GM12872 (cell line): ENCODE results near the gene ASCC3.
A peak's percentile ranks its signal among the peaks of the same experiment; 100 is the strongest.

Experiments used
- TF ChIP-seq, protein P1 (sequence below): IDR thresholded peaks from 3 replicates; pipeline ENCODE4 v1.5.1; 2011; ENCODE audit warnings: low read depth, mild to moderate bottlenecking, low read length, moderate library complexity; ENCODE audit not compliant: insufficient read depth

ASCC3 gene

DNA sequence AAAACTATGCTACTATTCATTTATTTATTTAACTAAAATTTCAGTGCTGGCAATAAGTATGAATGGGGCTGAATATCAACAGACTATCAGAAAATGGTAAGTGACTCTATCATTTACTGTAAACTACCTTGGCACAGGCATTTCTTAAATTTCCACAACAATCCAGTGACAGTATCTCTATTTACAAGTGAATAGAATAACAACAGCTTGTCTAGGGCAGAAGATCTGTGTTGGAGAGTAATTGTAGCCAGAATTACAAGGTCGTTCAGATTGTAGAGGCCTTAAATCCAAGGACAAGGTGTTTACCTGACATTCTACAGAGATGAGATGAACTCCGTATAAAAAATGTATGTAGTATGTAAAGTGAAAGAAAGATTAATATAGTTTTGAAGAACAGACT, 222.6 kb downstream of the ASCC3 start:
- TF ChIP-seq, protein P1, sequence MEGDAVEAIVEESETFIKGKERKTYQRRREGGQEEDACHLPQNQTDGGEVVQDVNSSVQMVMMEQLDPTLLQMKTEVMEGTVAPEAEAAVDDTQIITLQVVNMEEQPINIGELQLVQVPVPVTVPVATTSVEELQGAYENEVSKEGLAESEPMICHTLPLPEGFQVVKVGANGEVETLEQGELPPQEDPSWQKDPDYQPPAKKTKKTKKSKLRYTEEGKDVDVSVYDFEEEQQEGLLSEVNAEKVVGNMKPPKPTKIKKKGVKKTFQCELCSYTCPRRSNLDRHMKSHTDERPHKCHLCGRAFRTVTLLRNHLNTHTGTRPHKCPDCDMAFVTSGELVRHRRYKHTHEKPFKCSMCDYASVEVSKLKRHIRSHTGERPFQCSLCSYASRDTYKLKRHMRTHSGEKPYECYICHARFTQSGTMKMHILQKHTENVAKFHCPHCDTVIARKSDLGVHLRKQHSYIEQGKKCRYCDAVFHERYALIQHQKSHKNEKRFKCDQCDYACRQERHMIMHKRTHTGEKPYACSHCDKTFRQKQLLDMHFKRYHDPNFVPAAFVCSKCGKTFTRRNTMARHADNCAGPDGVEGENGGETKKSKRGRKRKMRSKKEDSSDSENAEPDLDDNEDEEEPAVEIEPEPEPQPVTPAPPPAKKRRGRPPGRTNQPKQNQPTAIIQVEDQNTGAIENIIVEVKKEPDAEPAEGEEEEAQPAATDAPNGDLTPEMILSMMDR = no peak

DNA sequence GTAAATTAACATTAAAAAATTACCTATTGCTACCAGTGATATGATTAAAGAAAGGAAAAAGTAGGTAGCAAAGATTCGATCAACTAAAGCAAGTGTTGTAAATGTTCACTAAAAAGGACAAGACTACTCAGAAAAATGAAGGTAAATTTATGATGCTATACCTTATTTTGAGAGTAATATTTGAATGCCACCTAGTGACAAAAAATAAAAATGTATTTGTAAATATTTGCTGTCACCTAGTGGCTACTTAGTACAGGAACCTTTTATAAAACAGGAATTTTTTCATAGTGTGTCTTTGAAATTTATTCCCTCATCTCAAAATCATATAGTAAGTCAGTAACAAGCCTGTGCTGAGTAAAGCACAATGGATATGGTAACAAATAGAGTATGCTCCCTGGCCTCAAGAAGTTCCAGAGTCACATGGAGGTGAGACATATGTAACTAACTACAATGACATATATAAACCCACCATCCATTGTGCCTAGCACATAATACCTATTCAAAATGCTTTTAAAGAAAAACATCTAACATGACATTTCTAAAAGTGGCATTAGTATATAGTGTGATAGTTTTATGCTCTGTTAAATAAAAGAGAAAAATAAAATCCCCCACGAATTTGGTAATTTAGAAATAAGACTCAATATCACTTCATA, 223.3 kb downstream of the ASCC3 start:
- TF ChIP-seq, protein P1 = peak; percentile 52

DNA sequence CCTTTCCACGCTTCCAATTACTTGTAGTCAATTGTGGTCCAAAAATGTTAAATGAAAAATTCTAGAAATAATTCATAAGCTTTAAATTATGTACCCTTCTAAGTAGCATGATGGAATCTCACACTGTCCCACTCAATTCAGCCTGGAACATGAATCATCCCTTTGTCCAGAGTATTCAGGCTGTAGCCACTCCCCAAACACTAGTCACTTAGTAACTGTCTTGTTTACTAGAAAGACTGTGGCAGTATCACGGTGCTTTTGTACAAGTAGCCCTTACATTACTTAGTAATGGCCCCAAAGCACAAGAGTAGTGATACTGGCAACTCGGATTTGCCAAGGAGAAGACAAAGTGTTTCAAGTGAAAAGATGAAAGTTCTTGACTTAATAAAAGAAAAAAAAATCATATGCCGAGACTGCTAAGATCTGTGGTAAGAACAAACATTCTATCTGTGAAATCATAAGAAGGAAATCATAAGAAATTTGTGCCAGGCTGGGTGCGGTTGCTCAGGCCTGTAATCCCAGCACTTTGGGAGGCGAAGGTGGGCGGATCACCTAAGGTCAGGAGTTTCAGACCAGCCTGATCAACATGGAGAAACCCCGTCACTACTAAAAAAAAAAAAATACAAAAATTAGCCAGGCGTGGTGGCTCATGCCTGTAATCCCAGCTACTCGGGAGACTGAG, 247.9 kb downstream of the ASCC3 start:
- TF ChIP-seq, protein P1 = no peak

DNA sequence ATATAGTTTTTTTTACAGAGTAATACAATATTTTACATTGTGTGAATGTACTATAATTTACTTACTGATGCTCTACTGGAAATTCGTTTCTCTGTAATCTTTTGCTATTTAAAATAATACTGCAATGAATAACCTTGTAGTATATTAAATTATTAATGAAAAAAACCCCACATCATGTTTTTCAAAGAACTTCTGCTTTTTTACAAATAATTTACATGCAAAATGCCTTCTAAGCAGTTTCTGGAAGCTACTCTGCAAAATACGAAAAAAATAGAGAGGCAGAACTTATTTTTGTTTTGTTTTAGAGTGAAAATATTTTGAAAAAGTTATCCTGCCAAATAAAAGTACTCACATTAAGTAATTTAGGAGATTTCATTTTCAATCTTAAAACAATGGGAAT, 250.6 kb downstream of the ASCC3 start:
- TF ChIP-seq, protein P1 = no peak

DNA sequence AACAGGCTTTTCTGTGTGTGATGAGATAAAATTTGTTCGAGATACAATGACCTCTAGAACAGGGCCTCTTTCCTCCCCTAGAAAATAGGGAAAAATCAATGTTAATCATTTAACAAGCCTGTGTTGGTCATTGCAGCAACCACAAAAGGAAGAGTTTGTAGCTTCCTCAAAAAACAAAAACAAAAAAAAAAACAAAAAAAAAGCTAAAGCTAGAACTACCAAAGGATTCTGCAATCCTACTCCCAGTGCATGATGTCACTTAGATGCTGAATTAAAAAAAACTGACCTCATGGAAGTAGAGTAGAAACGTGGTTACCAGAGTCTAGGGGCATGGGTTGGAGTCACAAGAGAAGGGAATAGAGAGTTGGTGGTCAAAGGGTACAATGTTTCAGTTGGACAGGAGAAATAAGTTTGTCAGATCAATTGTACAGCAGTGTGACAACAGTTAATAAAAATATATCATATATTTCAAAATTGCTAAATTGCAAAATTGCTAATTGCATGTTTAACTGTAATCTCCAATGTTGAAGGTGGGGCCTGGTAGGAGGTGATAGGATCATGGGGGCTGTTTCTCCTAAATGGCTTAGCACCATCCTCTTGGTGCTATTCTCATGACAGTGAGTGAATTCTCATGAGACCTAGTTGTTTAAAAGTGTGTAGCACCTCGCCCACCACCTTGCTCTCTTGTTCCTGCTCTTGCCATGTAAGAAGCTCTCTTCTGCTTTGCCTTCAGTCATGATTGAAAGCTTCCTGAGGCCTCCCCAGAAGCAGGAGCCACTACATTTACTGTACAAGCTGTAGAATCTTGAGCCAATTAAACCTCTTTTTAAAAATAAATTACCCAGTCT, 253.0 kb downstream of the ASCC3 start:
- TF ChIP-seq, protein P1 = no peak

DNA sequence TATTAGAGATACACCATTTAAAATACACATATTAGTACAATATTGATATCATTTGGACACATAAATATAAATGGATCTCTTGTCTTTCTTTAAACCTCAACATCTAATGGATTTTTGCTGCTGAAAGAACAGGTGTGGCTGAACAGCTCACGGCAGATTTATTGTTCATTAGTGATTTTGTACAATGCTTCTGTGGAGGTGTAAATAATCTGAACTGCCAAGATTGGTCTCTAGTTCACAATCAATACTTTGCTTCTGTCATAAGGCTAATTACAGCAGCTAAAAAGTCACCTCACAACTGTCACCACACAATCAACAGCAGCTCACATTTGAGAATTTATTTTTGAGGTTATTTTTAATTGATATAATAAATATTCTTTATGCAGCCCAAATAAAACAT, 254.4 kb downstream of the ASCC3 start:
- TF ChIP-seq, protein P1 = no peak

DNA sequence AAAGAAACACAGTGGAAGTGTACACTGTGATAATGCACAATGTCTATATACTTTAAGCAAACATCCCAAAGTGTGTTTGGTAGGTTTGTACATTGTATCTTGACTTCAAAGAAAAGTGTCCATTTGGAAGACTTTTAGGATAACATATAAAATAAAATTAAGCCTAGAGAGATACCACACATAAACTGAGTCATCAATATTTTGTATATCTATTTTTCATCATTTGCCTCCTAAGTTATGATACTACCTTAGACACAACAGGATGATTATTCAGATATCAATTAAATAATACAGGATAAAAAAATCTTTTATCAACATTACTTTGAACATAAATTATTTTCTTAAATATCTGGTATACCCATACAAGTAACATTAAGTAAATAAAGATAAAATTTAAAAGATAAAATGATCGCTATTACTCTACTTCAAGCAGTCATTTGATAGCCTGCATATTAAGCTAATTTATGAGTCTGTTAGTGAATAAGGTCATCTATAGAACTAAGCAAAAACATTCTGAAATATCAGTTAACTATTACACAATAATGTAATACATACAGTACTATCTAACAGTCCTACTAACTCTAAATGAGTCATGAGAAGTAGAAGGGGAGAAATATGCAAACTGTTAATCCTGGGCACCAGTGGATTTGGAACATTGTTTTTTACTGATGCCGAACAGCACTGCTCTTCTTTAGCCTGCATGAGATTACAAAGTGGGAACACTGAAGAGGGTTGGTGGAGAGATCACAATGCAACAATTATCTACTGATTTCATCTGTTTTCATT, 258.0 kb downstream of the ASCC3 start:
- TF ChIP-seq, protein P1 = no peak
